SK-N-MC (cell line): Measurements from ENCODE around the gene MBOAT7.
A peak's percentile ranks its signal among the peaks of the same experiment; 100 is the strongest.

Source experiments
- DNase-seq: peaks from one replicate; pipeline ENCODE4 v3.0.0-alpha.2; 2011; ENCODE audit warnings: low read depth, low spot score
- H3K27ac ChIP-seq: fragments of 200-600 bp; sonication (generic); 2 replicates; pipeline ENCODE4 v1.5.1; 2016; ENCODE audit warnings: mixed run types
- H3K36me3 ChIP-seq: fragments of 200-600 bp; sonication (generic); 2 replicates; pipeline ENCODE4 v1.6.1; 2017; ENCODE audit warnings: antibody characterized with exemption, low read length, mixed read lengths; ENCODE audit not compliant: insufficient read depth
- H3K4me3 ChIP-seq: fragments of 200-600 bp; sonication (generic); 2 replicates; pipeline ENCODE4 v1.5.1; 2016
- H3K9ac ChIP-seq: fragments of 200-600 bp; sonication (generic); 2 replicates; pipeline ENCODE4 v1.8.0; 2017; ENCODE audit warnings: mixed run types, mixed read lengths; ENCODE audit not compliant: insufficient read length
- H3K9me3 ChIP-seq: fragments of 200-600 bp; sonication (generic); 2 replicates; pipeline ENCODE4 v1.6.1; 2017; ENCODE audit warnings: low read depth, mild to moderate bottlenecking, antibody characterized with exemption, low read length, moderate library complexity, mixed read lengths
- EZH2 ChIP-seq: fragments of 200-600 bp; sonication (generic); IDR thresholded peaks from one replicate; pipeline ENCODE4 v1.6.1; 2017; ENCODE audit warnings: antibody characterized with exemption
- FOXP2 ChIP-seq: optimal IDR thresholded peaks from 2 replicates; pipeline ENCODE3; 2011; ENCODE audit warnings: mild to moderate bottlenecking, moderate library complexity; ENCODE audit not compliant: insufficient read depth; ENCODE audit errors: extremely low read length, control extremely low read depth
- POLR2AphosphoS5 ChIP-seq: IDR thresholded peaks from 2 replicates; pipeline ENCODE4 v1.6.1; 2012; ENCODE audit warnings: mild to moderate bottlenecking, low read depth, low read length, borderline replicate concordance

Gene MBOAT7

DNA sequence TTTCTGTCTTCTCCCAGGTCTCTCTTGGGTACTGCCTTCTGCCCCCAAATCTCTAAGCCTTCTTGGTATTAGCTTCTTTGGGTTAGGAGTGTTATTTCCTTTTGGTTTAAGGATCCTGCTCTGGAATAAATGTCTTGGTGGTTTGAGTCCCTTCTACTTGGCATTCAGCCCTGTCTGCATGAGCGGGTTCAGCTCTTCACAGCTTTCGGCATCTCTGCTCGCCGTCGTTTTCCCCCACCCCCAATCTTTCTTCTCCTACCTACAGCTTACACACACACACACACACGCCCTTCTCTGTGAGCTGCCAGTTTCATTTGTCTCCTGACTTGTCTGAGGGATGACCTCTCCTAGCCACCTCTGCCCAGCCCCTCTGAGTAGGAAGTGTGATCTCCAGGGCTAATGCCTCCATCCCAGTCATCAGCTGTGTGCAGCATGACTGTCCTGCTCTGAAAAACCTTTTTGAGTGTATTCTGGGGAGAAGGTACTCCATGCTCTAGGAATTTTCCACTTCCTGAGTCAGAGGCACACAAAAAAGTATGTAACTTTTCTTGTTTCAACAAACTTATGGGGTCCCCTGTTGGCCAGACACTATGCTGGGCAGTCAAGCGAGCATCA, 47.1 kb downstream of the MBOAT7 start:
- peaks cover 76% of the 10 kb centered on the region for H3K36me3 ChIP-seq
- H3K9me3 ChIP-seq = no peaks in the 10 kb centered on the region
- no peak overlapping the region for H3K27ac ChIP-seq
- TF ChIP-seq EZH2 = no peak
- TF ChIP-seq FOXP2 = no peak
- TF ChIP-seq POLR2AphosphoS5 = no peak
- no peak overlapping the region for H3K9ac ChIP-seq
- H3K4me3 ChIP-seq = no peak overlapping the region
- DNase-seq = no peak

DNA sequence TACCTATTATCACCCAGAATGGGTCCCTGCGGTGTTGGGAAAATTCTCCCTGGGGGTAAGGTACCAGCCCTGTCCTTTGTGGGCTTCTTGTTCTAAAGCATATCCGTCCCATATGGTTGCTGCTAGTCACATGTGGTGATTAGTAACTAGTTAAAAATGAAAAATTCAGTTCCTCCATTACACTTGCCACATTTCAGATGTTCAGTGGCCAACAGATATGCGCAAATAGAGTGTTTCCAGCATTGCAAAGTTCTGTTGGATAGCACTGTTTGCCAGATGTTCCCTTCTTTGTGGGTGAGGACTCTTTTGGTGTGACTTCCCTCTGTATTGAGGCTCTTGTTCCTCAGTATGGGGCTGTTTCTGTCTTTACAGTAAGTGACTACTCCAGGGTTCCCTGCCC, 48.0 kb downstream of the MBOAT7 start:
- Histone ChIP-seq H3K27ac (no peak overlapping the region), H3K9ac (no peak overlapping the region), H3K9me3 (no peaks in the 10 kb centered on the region), H3K36me3 (peaks cover 66% of the 10 kb centered on the region), H3K4me3 (no peak overlapping the region)
- no peak for TF ChIP-seq EZH2
- TF ChIP-seq FOXP2 = no peak
- TF ChIP-seq POLR2AphosphoS5 = no peak
- DNase-seq = no peak

- H3K4me3 ChIP-seq = peak overlapping the region; percentile 89
- TF ChIP-seq EZH2 = no peak
- no peak; the same call in 1 of the 2 replicates for TF ChIP-seq POLR2AphosphoS5
- TF ChIP-seq FOXP2 = no peak
- H3K27ac ChIP-seq = no peak overlapping the region
- peak overlapping the region; percentile 98 for H3K9ac ChIP-seq
- DNase-seq = no peak
- no peaks in the 10 kb centered on the region for H3K9me3 ChIP-seq
- H3K36me3 ChIP-seq = peaks cover 40% of the 10 kb centered on the region
Observed at GRCh38 chr19:54138489-54139256, 50.7 kb downstream of the MBOAT7 start.

DNA sequence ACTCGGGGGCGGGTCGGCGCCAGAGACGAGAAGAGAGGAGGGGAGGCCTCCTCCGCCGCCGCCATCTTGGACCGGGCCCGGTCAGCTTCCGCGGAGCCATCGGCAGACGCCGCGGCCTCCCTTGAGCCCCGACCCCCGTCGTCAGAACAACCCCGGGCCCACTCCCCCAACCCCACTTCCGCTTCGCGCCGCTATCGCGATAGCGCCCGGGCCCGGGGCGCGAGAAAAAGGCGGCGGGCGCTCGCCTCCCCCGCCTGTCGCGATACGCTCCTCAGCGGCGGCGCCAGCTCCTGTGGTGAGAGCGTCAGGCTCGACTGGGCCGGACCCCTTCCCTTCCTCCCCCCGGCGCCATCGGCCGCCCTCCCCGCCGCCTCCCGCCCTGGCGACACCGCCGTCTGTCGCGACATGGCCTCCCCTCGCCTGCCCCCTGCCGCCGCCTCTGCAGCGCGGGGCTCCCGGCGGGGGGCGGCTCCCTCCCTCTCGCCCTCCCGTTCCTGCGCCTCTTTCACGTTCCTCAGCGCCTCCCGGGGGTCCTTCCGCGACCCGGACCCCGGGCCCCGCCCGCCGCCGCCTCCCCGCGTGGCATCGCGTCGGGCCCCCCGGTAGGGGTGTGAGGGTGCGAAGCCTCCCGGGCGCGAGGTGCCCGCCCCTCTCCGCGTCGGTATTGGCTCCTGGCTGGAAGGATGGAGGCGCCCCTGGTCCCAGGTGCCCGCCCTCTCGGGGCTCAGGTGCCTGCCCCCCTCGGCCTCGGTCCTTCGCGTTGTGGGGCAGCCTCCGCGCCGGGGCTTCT, 51.5 kb downstream of the MBOAT7 start, which contains the start of gene CNOT3:
TSS of gene CNOT3 (plus strand) at position 64 of the 790 bp plus-strand sequence. CDS start 5,217 bp downstream, outside the sequence.
- TF ChIP-seq POLR2AphosphoS5 = peak; percentile 76
- no peak for TF ChIP-seq EZH2
- Histone ChIP-seq H3K4me3 (peak within 1 kb of the TSS; percentile 89), H3K36me3 (peaks cover 32% of the 10 kb centered on the region; the same call in 1 of the 2 replicates), H3K27ac (peak within 1 kb of the TSS; percentile 91), H3K9ac (peak within 1 kb of the TSS; percentile 98), H3K9me3 (no peaks in the 10 kb centered on the region)
- no peak for DNase-seq

DNA sequence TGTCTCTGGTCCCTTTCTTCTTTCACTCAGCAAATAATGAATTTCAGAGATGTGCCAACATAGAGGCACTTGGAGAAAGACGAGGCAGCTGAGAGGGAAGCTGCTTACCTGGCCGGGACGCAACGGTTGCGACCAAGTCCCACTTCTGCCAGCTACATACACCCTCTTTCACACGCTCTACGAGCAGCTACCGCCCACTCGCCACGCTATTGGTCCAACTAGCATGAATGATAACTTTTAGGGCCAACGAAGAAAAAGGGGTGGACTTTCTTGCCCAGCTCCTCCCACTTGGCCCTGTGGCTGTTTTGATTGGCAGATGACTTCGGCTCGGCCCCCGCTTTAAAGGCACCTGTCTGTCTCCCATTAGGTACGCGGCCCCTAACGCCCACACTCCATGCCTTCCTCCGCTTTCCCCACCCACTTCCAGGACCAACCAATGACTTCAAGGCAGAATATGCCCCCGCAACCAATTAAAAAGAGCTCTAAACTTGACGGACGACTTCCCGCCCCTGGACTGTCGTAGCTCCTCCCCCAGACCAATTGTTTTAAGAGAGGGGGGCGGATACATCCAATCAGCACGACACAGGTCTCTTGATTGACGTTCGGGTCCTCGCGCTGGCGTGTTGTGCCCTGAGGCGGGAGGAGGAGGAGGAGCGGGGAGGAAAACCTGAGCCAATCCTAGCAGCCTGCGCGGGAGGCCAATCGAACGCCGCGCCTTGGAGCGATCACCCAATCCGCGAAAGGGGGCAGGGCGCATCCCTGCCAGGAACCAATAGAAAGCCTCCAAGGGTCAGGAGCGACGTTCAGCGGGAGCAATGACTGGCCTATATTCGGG, 52.3 kb downstream of the MBOAT7 start:
- TF ChIP-seq POLR2AphosphoS5 (peak; percentile 86), FOXP2 (peak; percentile 86), EZH2 (no peak)
- peak overlapping the region; percentile 98 for H3K9ac ChIP-seq
- peak; percentile 100 for DNase-seq
- H3K36me3 ChIP-seq = peaks cover 24% of the 10 kb centered on the region; the same call in 1 of the 2 replicates
- no peaks in the 10 kb centered on the region for H3K9me3 ChIP-seq
- peak overlapping the region; percentile 89 for H3K4me3 ChIP-seq
- no peak overlapping the region for H3K27ac ChIP-seq

DNA sequence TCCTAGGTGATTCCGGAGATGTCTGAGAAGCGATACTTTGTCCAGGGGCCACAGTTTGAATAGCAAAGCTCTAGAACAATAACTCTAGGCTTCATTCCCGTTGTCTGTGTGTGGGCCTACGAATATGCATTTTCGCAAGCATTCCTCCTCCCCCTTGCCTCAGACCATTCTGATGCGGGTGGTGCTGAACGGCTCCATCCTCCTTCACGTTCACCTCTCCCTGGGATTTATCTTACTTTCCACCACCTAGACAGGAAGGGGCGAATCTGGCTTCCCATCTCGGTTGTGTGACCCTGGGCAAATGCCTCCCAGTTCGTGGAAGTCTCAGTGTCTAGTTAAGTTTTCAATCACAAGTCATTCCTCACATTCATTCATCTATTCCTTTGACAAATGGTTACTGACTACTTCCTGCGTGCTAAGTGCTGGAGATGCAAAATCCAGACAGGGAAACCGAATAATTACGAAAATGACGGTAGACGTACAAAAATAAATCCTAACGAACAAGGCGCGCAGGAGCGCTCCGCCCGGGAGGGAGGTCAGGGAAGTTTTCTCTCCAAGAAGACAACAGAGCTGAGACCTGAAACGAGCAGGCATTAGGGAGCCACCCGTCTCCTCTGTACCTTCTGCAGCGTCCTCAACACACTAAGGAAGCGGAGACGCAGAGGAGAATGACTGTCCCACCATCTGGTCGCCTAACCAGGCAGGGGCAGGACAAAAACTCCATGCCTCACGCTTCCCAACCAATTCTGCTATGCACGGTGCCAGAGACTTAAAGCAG, 53.1 kb downstream of the MBOAT7 start:
- peaks cover 18% of the 10 kb centered on the region; the same call in 1 of the 2 replicates for H3K36me3 ChIP-seq
- no peaks in the 10 kb centered on the region for H3K9me3 ChIP-seq
- H3K27ac ChIP-seq = no peak overlapping the region
- DNase-seq = no peak
- H3K4me3 ChIP-seq = peak overlapping the region; percentile 81
- TF ChIP-seq EZH2 (no peak), FOXP2 (no peak), POLR2AphosphoS5 (no peak)
- H3K9ac ChIP-seq = peak overlapping the region; percentile 56
